HepG2 (cell line): ENCODE measurements around the gene SEZ6. TPM values are rescaled to one million over a fixed set of nuclear protein-coding genes. Genes with fewer than 3 reads are reported as not detected.

ENCODE experiments used
- ADNP ChIP-seq: sonication (generic); formaldehyde crosslinking; IDR thresholded peaks from 2 replicates; pipeline ENCODE4 v1.4.0; 2020; ENCODE audit warnings: missing genetic modification reagents
- GPN1 ChIP-seq: sonication (generic); formaldehyde crosslinking; IDR thresholded peaks from 2 replicates; pipeline ENCODE4 v1.5.1; 2020; ENCODE audit warnings: missing genetic modification reagents, borderline replicate concordance
- HNRNPUL1 ChIP-seq: fragments of 200-400 bp; formaldehyde crosslinking; IDR thresholded peaks from 2 replicates; pipeline ENCODE4 v1.6.1; 2017; ENCODE audit warnings: low read depth, mild to moderate bottlenecking, low read length, moderate library complexity
- KDM1A ChIP-seq: IDR thresholded peaks from 2 replicates; pipeline ENCODE4 v1.6.1; 2016; ENCODE audit warnings: missing compliant biosample characterization
- MED8 ChIP-seq: sonication (generic); formaldehyde crosslinking; IDR thresholded peaks from 2 replicates; pipeline ENCODE4 v1.8.1; 2023; ENCODE audit warnings: mild to moderate bottlenecking, missing genetic modification reagents; ENCODE audit not compliant: insufficient replicate concordance
- MTA1 ChIP-seq: sonication (generic); formaldehyde crosslinking; IDR thresholded peaks from 2 replicates; pipeline ENCODE4 v1.4.0; 2020; ENCODE audit warnings: missing genetic modification reagents, mild to moderate bottlenecking, borderline replicate concordance
- NFYC ChIP-seq: IDR thresholded peaks from 2 replicates; pipeline ENCODE4 v1.6.1; 2016; ENCODE audit warnings: missing genetic modification reagents, missing compliant biosample characterization
- NPAS2 ChIP-seq: sonication (generic); formaldehyde crosslinking; IDR thresholded peaks from 2 replicates; pipeline ENCODE4 v1.8.0; 2022; ENCODE audit warnings: mild to moderate bottlenecking, missing genetic modification reagents, borderline replicate concordance
- SMAD9 ChIP-seq: sonication (generic); formaldehyde crosslinking; IDR thresholded peaks from 2 replicates; pipeline ENCODE4 v1.5.1; 2020; ENCODE audit warnings: mild to moderate bottlenecking, missing genetic modification reagents
- SPEN ChIP-seq: sonication (generic); formaldehyde crosslinking; IDR thresholded peaks from 2 replicates; pipeline ENCODE4 v1.5.1; 2020; ENCODE audit warnings: low read depth, mild to moderate bottlenecking, missing genetic modification reagents
- ZNF468 ChIP-seq: sonication (generic); formaldehyde crosslinking; IDR thresholded peaks from 2 replicates; pipeline ENCODE4 v1.8.0; 2022; ENCODE audit warnings: mild to moderate bottlenecking, moderate library complexity, missing genetic modification reagents
- ZNF646 ChIP-seq: sonication (generic); formaldehyde crosslinking; IDR thresholded peaks from 2 replicates; pipeline ENCODE4 v1.9.0; 2021; ENCODE audit warnings: mild to moderate bottlenecking, missing genetic modification reagents
- ZNF75D ChIP-seq: sonication (generic); formaldehyde crosslinking; IDR thresholded peaks from 2 replicates; pipeline ENCODE4 v1.8.1; 2023; ENCODE audit warnings: missing genetic modification reagents, mild to moderate bottlenecking, borderline replicate concordance
- ZNF780A ChIP-seq: sonication (generic); formaldehyde crosslinking; IDR thresholded peaks from 2 replicates; pipeline ENCODE4 v1.8.0; 2022; ENCODE audit warnings: mild to moderate bottlenecking, missing genetic modification reagents, moderate library complexity
- polyA plus RNA-seq, 8 experiments: library from polyadenylated mRNA; depleted of rRNA in 3 of 8; stranded (reverse) in 7 of 8; unstranded in 1 of 8; fragments of >200 nt; fragmentation: Illumina TruSeq in 4 of 8; extraction: Trizol in 4 of 8; gene quantifications; 2 replicates each; pipeline versions ENCODE4 v1.2.1 to v1.2.3, GENCODE V29; 2011 to 2016; ENCODE audit warnings: low read depth in 4 of 8, missing spikeins in 1 of 8, mixed read lengths in 1 of 8; ENCODE audit not compliant: insufficient read depth in 1 of 8
- total RNA-seq, 5 experiments: library from RNA; depleted of rRNA; stranded (reverse); fragments of >200 nt; fragmentation: Illumina TruSeq; extraction: Trizol; gene quantifications; 2 replicates each; pipeline ENCODE4 v1.2.3, GENCODE V29; 2016; ENCODE audit warnings: low read depth in 1 of 5
- TF ChIP-seq, protein P1 (sequence below): sonication (generic); formaldehyde crosslinking; IDR thresholded peaks from 2 replicates; pipeline ENCODE4 v1.4.0; 2020; ENCODE audit warnings: low read depth, mild to moderate bottlenecking, missing genetic modification reagents
- TF ChIP-seq, protein P2 (sequence below): sonication (generic); formaldehyde crosslinking; IDR thresholded peaks from 2 replicates; pipeline ENCODE4 v1.5.0; 2020; ENCODE audit warnings: missing genetic modification reagents
- TF ChIP-seq, protein P3 (sequence below): sonication (generic); formaldehyde crosslinking; IDR thresholded peaks from 2 replicates; pipeline ENCODE4 v1.8.1; 2023; ENCODE audit warnings: missing genetic modification reagents, mild to moderate bottlenecking, borderline replicate concordance
- TF ChIP-seq, protein P4 (sequence below): sonication (generic); formaldehyde crosslinking; IDR thresholded peaks from 2 replicates; pipeline ENCODE4 v1.5.0; 2020; ENCODE audit warnings: missing genetic modification reagents, mild to moderate bottlenecking, borderline replicate concordance

The SEZ6 gene
- total and polyA plus RNA-seq, 2 of the 13 experiments (the other 11 are each of a cell fraction or from before 2014, with no cell fraction given): not detected

DNA sequence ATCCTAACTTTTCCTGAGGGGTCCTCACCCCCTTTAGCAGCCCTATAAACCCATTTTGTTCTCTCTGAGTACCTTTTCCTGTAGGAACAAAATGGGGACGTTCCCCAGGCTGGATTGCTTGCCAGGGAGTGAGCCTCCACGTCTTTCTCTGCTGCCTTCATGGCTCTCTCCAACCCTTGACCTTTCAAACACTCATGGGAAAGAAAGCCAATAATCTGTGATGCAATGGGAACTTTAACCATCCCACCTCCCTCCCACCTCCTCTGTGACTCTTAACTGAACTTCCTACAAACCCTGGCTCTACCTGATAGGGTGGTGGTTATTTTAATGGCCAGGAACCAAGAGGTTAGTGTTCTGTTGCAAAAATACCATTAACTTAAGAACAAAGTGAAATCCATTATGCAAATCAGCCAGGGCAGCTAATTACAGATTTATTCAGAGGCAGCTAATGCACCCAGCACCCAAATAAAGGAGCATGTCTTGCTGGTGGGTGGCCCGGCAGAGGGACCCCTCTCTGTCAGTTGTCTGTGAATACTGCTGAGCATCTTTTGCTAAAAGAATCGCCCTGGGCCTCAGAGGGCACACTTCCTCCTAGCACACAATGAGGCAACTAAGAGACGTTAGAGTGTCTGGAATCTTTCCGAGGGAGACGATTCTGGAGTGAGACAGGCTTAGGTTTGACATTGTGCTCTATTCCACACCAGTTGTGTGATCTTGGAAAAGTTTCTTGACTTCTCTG, 40.1 kb upstream of the SEZ6 start (continued):
- TF ChIP-seq, protein P1, sequence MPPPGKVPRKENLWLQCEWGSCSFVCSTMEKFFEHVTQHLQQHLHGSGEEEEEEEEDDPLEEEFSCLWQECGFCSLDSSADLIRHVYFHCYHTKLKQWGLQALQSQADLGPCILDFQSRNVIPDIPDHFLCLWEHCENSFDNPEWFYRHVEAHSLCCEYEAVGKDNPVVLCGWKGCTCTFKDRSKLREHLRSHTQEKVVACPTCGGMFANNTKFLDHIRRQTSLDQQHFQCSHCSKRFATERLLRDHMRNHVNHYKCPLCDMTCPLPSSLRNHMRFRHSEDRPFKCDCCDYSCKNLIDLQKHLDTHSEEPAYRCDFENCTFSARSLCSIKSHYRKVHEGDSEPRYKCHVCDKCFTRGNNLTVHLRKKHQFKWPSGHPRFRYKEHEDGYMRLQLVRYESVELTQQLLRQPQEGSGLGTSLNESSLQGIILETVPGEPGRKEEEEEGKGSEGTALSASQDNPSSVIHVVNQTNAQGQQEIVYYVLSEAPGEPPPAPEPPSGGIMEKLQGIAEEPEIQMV (CRISPR knock-in tag): no peak
- TF ChIP-seq MED8 (CRISPR knock-in tag): no peak
- TF ChIP-seq MTA1 (CRISPR knock-in tag): no peak
- TF ChIP-seq NFYC (CRISPR knock-in tag): no peak
- TF ChIP-seq, protein P2, sequence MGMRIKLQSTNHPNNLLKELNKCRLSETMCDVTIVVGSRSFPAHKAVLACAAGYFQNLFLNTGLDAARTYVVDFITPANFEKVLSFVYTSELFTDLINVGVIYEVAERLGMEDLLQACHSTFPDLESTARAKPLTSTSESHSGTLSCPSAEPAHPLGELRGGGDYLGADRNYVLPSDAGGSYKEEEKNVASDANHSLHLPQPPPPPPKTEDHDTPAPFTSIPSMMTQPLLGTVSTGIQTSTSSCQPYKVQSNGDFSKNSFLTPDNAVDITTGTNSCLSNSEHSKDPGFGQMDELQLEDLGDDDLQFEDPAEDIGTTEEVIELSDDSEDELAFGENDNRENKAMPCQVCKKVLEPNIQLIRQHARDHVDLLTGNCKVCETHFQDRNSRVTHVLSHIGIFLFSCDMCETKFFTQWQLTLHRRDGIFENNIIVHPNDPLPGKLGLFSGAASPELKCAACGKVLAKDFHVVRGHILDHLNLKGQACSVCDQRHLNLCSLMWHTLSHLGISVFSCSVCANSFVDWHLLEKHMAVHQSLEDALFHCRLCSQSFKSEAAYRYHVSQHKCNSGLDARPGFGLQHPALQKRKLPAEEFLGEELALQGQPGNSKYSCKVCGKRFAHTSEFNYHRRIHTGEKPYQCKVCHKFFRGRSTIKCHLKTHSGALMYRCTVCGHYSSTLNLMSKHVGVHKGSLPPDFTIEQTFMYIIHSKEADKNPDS (CRISPR knock-in tag): no peak
- TF ChIP-seq SPEN: peak; percentile 78; the same call in 1 of the 2 replicates
- no peak for TF ChIP-seq GPN1 (CRISPR knock-in tag)
- no peak for TF ChIP-seq ADNP (CRISPR knock-in tag)
- no peak for TF ChIP-seq ZNF468
- no peak for TF ChIP-seq SMAD9 (CRISPR knock-in tag)
- no peak for TF ChIP-seq HNRNPUL1
- TF ChIP-seq NPAS2 (CRISPR knock-in tag): no peak
- TF ChIP-seq, protein P3, sequence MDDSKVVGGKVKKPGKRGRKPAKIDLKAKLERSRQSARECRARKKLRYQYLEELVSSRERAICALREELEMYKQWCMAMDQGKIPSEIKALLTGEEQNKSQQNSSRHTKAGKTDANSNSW (CRISPR knock-in tag): no peak
- no peak for TF ChIP-seq ZNF780A (CRISPR knock-in tag)
- TF ChIP-seq, protein P4, sequence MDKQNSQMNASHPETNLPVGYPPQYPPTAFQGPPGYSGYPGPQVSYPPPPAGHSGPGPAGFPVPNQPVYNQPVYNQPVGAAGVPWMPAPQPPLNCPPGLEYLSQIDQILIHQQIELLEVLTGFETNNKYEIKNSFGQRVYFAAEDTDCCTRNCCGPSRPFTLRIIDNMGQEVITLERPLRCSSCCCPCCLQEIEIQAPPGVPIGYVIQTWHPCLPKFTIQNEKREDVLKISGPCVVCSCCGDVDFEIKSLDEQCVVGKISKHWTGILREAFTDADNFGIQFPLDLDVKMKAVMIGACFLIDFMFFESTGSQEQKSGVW (CRISPR knock-in tag): no peak
- TF ChIP-seq KDM1A (CRISPR knock-in tag): no peak
- no peak for TF ChIP-seq ZNF75D
- no peak for TF ChIP-seq ZNF646 (CRISPR knock-in tag)
